CD4-positive, alpha-beta T cell treated with Interferon gamma for 1 hour (primary cell): ENCODE data around the gene NAB2.
"Not testable (repeated sequence)": the region's sequence is repeated elsewhere in the genome, so short reads cannot be mapped to it uniquely, and the experiment has no call there.

ENCODE experiments used
- DNase-seq: peaks from one replicate; pipeline ENCODE4 v3.0.0-alpha.2; 2020

Gene NAB2

GRCh38 chr12:57069523-57069922 lies 19.4 kb upstream of the NAB2 start:
- peak; percentile 74 for DNase-seq

GRCh38 chr12:57072661-57073060 lies 16.3 kb upstream of the NAB2 start:
- DNase-seq: no peak

- not testable (repeated sequence) for DNase-seq
These were observed 15.1 kb upstream of the NAB2 start for GRCh38 chr12:57073566-57074450.

GRCh38 chr12:57078519-57079404 lies 10.2 kb upstream of the NAB2 start, which contains the start of gene NEMP1:
NEMP1 (minus strand) TSS chr12:57078791; CDS start chr12:57078745, 46 bp downstream.
- peak; percentile 99 for DNase-seq

GRCh38 chr12:57079821-57080220 lies 9.1 kb upstream of the NAB2 start:
- no peak for DNase-seq

GRCh38 chr12:57080855-57081254 lies 8.1 kb upstream of the NAB2 start:
- DNase-seq: no peak

GRCh38 chr12:57085999-57086492 lies 2.9 kb upstream of the NAB2 start:
- no peak for DNase-seq

- DNase-seq: peak; percentile 61
These were observed 2.4 kb upstream of the NAB2 start for GRCh38 chr12:57086493-57087009.

- DNase-seq: peak; percentile 92
These were observed 1.8 kb upstream of the NAB2 start for GRCh38 chr12:57087010-57087690.

GRCh38 chr12:57087691-57088353 lies 1.1 kb upstream of the NAB2 start:
- DNase-seq: peak; percentile 80

- DNase-seq: peak; percentile 22
These were observed 644 bp downstream of the NAB2 start for GRCh38 chr12:57089271-57090245.

- no peak for DNase-seq
These were observed 1.6 kb downstream of the NAB2 start for GRCh38 chr12:57090490-57090889.

- no peak for DNase-seq
These were observed 2.2 kb downstream of the NAB2 start for GRCh38 chr12:57090924-57091637.

GRCh38 chr12:57091638-57092528 lies 3.0 kb downstream of the NAB2 start:
- no peak for DNase-seq

- DNase-seq: no peak
These were observed 3.6 kb downstream of the NAB2 start for GRCh38 chr12:57092529-57092862.

- no peak for DNase-seq
These were observed 4.0 kb downstream of the NAB2 start for GRCh38 chr12:57092876-57093414.

- DNase-seq: peak; percentile 63
These were observed 4.7 kb downstream of the NAB2 start for GRCh38 chr12:57093415-57094207.
